ENCODE results near the gene RPN2. TPM values are rescaled to one million over a fixed set of nuclear protein-coding genes. Genes with fewer than 3 reads are reported as not detected.
A peak's percentile ranks its signal among the peaks of the same experiment; 100 is the strongest.

Gene RPN2
- total and polyA plus RNA-seq, 9 of the 15 experiments (the other 6 are each of a cell fraction or from before 2014, with no cell fraction given), result 168 to 548 (median 325) TPM

GRCh38 chr20:37166867-37167266 lies 12.3 kb upstream of the RPN2 start (continued):
- TF ChIP-seq NFATC3 (IDR thresholded peaks at IDR 0.05) (no peak), TEAD4 (IDR thresholded peaks at IDR 0.05; ENCODE audit: low read length) (peak; percentile 48; the same call in 1 of the 2 replicates), TEAD4 (CRISPR knock-in tag; IDR thresholded peaks at IDR 0.05; ENCODE audit: borderline replicate concordance) (no peak), EGR1 (conservative IDR thresholded peaks at IDR 0.05) (no peak; the same call in 1 of the 2 replicates), JUN (IDR thresholded peaks at IDR 0.05; ENCODE audit: borderline replicate concordance, low read depth, low read length) (no peak), JUN (CRISPR knock-in tag; IDR thresholded peaks at IDR 0.05; ENCODE audit: borderline replicate concordance) (no peak), HDAC2 (IDR thresholded peaks at IDR 0.05) (no peak), ZBTB26 (CRISPR knock-in tag; IDR thresholded peaks at IDR 0.05) (no peak), ZNF224 (CRISPR knock-in tag; IDR thresholded peaks at IDR 0.05) (no peak), HMBOX1 (IDR thresholded peaks at IDR 0.05) (peak; percentile 81), STAT5A (IDR thresholded peaks at IDR 0.05; ENCODE audit: borderline replicate concordance, low read length) (peak; percentile 60), ZNF76 (CRISPR knock-in tag; IDR thresholded peaks at IDR 0.05; ENCODE audit: borderline replicate concordance) (no peak), MAFG (tag; conservative IDR thresholded peaks at IDR 0.05) (no peak), RFX7 (CRISPR knock-in tag; IDR thresholded peaks at IDR 0.05) (no peak), FOXJ2 (tag; IDR thresholded peaks at IDR 0.05) (no peak), USF1 (CRISPR knock-in tag; IDR thresholded peaks at IDR 0.05) (no peak), SRF (CRISPR knock-in tag; IDR thresholded peaks at IDR 0.05) (no peak), EHMT2 (IDR thresholded peaks at IDR 0.05) (no peak), ZNF764 (CRISPR knock-in tag; IDR thresholded peaks at IDR 0.05; ENCODE audit: low read depth) (no peak), ZNF174 (CRISPR knock-in tag; IDR thresholded peaks at IDR 0.05) (no peak), CXXC5 (CRISPR knock-in tag; IDR thresholded peaks at IDR 0.05) (peak; percentile 53), SMARCA4 (IDR thresholded peaks at IDR 0.05) (0 out of 2 replicates have a peak, but pooled peaks have one; percentile 23)
- TF ChIP-seq, protein P1, sequence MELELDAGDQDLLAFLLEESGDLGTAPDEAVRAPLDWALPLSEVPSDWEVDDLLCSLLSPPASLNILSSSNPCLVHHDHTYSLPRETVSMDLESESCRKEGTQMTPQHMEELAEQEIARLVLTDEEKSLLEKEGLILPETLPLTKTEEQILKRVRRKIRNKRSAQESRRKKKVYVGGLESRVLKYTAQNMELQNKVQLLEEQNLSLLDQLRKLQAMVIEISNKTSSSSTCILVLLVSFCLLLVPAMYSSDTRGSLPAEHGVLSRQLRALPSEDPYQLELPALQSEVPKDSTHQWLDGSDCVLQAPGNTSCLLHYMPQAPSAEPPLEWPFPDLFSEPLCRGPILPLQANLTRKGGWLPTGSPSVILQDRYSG (tag; conservative IDR thresholded peaks at IDR 0.05; ENCODE audit: low read depth), result no peak
